OCI-LY7 (cell line): ENCODE data around the gene STRBP.

Source experiments
- CTCF ChIP-seq: fragments of 200-600 bp; sonication (generic); conservative IDR thresholded peaks from 2 replicates; pipeline ENCODE4 v1.5.1; 2014; ENCODE audit warnings: mild to moderate bottlenecking, antibody characterized with exemption, low read length, moderate library complexity, mixed read lengths
- EZH2phosphoT487 ChIP-seq: fragments of 200-600 bp; sonication (generic); IDR thresholded peaks from 2 replicates; pipeline ENCODE4 v1.6.1; 2018; ENCODE audit warnings: low read depth, borderline replicate concordance, mild to moderate bottlenecking, mixed run types, antibody characterized with exemption, low read length, moderate library complexity, mixed read lengths

- no peak for TF ChIP-seq CTCF
- TF ChIP-seq EZH2phosphoT487: no peak
These were observed 140.8 kb downstream of the STRBP start for GRCh38 chr9:123127512-123128075.
